Smooth muscle cell of trachea (primary cell): ENCODE measurements around the gene PPM1K. TPM values are rescaled to one million over a fixed set of nuclear protein-coding genes. Genes with fewer than 3 reads are reported as not detected.

Experiments
- total RNA-seq: library from RNA; depleted of rRNA; stranded (reverse); fragments of >200 nt; gene quantifications from 2 replicates; pipeline ENCODE4 v1.2.1, GENCODE V29; 2014

Gene PPM1K
- 17.5 and 23.0 TPM in 2 replicates for total RNA-seq

DNA sequence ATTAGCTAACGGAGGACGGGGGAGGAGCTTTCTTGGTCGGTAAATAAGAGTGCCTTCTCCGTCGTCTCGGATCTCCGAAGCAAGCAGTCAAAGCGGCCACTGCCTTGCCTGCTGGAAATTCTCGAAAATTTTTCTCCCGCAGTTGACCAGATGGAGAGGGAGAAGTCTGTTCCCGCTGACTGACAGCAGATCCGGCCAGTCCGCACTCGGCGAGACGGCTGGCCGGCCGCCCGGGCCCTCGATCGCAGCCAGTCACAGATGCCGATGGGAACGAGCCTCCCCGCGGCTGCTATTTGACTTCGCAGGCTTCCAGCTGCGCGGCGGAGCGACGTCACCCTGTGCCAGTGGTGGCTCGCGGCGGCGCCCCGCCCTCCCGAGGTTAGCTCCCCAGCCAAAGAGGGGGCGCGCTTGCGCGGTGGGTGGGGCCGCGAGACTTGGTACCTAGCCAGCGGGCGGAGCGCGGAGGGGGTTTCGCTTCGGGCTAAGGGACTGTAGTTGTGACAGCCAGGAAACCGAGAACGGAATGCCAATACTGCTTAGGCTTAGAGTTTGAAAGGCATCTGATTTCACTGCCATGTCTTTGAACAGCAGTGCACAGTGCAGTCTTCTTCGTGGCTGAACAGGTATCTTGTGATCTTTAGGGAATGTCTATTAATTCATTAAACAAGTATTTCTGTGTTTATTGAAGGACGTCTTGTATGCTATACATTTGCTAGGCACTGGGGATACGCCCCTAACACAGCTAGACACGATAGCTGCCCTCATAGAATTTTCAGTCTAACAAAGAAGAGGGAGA lies at the start of gene PPM1K:
Gene PPM1K (minus strand): TSS at position 123 of the 796 bp plus-strand sequence. CDS start 5,978 bp downstream, outside the sequence.

Other genes starting within 250 kb of the PPM1K start
- gene ABCG2, start 125.9 kb downstream of the PPM1K start, total RNA-seq = 1.0 and 1.7 TPM in 2 replicates
- gene HERC6, start 94.3 kb upstream of the PPM1K start, total RNA-seq = 8.7 and 11.6 TPM in 2 replicates
- gene HERC5, start 172.6 kb upstream of the PPM1K start, total RNA-seq = 1.7 and 6.0 TPM in 2 replicates
- 54.6 and 83.9 TPM in 2 replicates for gene PYURF, start 239.2 kb upstream of the PPM1K start, total RNA-seq